ENCODE measurements around the gene AADAC.

DNA sequence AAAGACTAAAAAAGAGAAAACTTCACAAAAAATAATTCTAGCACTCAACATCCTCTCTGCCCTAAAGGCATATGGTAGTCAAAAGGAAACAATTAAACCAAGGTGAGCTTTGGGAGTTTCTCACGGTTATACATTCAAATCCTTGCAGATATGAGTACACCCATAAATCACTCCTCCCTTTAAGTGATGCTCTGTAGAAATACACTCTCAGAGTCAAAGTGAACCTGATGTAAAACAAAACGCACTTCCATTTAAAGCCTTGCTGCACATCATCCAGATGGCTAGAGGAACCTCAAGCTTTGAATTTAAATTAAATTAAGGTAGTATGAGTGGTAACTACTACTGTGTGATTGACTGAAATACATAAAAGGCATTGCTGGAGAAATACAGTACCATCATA, 36.0 kb upstream of the AADAC start:
- TF ChIP-seq CTCF (IDR thresholded peaks at IDR 0.05; ENCODE audit: low read depth, low read length, poor library complexity, severe bottlenecking) (no peak), EZH2phosphoT487 (IDR thresholded peaks at IDR 0.05; ENCODE audit: borderline replicate concordance, low read length) (no peak)
